Activated CD8-positive, alpha-beta memory T cell treated with anti-CD3 and anti-CD28 coated beads, Interleukin-2, amount 50 U/mL, for 24 hours (primary cell): ENCODE data around the gene CUL3.

Experiments
- DNase-seq: peaks from one replicate; pipeline ENCODE4 v3.0.0-alpha.2; 2020; ENCODE audit errors: extremely low read depth

Gene CUL3

DNA sequence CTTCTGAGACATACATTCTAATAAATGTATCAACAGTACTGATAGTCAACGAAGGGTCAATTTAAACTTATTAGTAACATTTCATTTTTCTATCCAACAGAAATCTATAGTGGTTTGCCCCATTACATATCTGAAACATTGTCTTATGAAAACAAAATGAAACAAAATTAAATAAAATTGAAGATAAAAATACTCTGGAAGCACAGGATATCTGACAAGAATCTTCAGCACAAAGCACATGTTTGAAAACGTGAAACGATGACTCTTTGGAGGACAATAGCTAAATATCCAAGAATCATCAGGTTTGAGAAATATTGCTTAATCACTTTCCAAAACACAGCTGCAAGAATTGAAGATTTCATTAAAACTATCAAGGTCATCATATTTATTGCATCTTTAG is 112.3 kb downstream of the CUL3 start:
- no peak for DNase-seq

DNA sequence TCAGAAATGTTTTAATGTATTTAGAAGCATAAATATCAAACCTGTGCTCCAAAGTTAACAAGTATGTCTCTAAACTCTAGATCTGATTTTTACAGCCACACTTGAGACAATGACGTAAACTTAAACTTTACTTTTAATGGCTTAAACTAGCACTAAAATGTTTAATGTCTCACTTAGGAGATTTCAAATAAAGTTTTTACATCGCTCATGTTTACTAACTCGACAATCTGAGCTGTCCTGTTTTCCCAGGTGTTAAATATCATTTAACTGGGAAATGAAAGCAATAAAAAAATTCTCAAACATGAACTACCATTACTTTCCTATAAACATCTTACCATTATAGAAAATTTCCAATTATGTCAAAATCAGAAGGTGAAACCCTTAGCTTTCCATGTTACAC is 113.0 kb downstream of the CUL3 start:
- DNase-seq: no peak

DNA sequence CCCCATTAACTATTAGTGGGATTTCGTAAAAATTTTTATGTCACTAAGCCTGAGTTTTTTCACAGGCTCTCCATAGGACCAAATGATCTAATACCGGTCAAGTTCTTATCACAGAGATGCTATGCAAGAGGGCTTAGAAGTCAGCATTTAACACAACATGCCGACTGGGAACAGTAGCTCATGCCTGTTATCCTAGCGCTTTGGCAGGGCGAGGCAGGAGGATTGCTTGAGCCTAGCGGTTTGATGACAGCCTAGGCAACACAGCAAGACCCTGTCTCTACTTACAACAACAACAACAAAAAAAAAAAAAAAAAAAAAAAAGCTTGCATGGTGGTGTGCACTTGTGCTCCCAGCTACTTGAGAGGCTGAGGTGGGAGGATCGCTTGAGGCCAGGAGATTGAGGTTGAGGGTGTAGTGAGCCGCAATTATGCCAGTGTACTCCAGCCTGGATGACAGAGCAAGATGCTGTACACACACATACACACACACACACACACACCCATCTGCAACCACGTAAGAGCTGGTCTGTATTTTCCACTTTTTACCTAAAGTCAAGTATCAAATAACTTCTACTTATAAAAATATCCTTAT is 115.7 kb downstream of the CUL3 start:
- no peak for DNase-seq

DNA sequence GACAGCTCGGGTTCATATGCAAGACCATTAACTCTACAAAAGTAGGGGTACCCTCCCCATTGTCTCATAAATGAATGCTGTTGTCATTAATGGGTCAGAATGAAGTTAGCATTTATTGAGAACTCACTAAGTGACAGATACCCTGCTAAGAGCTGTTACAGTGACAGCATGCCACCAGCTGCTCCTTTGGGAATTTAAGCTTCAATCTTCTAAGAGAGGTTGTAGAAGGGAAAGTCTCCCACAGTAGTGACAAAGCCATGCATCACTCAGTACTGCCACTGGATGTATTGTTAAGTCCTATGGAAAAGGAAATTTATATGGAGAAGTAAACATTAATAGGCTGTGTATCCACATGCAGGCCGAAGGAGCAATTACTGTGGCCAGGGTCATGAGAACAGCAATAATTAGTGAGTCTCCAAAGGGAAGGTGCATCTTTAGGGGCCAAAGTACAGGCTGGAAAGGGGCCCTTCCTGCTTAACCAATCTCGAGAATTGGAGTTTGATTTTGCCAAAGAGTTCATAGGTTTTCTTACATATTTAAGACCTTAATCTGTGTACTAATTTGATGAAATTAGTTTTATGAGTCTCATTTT is 118.8 kb downstream of the CUL3 start:
- DNase-seq: no peak

DNA sequence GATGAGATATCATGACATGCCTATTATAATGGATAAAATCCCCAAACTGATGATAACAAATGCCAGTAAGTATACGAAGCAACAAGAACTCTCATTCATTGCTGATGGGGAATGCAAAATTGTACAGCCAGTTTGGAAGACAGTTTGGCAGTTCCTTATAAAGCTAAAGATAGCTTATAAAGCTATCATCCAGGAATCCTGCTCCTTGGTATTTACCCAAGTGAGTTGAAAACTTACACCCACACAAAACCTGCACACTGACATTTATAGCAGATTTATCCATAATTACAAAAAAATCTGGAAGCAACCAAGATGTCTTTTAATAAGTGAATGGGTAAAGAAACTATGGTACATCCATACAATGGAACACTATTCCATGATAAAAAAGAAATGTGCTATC is 123.8 kb downstream of the CUL3 start:
- no peak for DNase-seq

DNA sequence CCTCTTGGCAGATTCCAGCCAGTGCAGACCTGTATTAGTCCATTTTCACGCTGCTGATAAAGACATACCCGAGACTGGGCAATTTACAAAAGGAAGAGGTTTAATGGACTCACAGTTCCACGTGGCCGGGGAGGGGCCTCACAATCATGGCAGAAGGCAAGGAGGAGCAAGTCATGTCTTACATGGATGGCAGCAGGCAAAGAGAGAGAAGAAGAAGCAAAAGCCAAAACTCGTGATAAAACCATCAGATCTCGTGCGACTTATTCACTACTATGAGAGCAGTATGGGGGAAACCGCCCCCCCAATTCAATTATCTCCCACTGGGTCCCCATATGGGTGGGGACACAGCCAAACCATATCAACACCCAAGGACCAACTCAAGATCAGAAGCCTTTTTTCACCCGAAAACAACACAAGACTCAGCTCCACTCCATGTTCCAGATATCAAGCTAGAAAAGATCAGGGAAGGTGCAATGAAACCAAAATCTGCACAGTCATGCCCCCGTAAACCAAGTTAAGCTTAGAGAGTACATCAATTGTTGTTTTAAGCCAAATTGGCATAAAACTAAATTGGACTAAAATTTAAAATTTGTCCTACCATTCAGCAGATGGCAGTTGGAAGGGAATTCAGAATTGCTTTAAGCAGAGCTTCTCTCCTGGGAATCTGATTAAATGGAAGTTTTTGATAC is 127.6 kb downstream of the CUL3 start:
- DNase-seq: no peak

DNA sequence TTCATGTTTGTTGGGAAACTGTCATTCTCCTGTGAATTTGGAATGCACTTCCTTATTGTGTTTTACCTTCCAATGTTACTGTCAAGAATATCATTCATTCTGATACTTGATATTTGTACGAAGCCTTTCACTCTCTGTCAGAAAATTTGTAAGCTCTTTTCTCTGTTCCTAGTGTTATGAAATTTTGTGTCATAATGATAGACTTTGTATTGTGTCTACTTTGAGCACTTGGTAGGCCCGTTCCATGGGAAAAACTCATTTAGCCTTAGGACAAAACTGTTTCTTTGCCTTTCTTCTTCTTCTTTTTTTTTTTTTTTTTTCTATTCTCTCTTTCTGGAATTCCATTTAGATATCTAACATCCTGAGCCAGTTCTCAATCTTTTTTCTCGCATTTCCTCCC is 131.3 kb downstream of the CUL3 start:
- no peak for DNase-seq

DNA sequence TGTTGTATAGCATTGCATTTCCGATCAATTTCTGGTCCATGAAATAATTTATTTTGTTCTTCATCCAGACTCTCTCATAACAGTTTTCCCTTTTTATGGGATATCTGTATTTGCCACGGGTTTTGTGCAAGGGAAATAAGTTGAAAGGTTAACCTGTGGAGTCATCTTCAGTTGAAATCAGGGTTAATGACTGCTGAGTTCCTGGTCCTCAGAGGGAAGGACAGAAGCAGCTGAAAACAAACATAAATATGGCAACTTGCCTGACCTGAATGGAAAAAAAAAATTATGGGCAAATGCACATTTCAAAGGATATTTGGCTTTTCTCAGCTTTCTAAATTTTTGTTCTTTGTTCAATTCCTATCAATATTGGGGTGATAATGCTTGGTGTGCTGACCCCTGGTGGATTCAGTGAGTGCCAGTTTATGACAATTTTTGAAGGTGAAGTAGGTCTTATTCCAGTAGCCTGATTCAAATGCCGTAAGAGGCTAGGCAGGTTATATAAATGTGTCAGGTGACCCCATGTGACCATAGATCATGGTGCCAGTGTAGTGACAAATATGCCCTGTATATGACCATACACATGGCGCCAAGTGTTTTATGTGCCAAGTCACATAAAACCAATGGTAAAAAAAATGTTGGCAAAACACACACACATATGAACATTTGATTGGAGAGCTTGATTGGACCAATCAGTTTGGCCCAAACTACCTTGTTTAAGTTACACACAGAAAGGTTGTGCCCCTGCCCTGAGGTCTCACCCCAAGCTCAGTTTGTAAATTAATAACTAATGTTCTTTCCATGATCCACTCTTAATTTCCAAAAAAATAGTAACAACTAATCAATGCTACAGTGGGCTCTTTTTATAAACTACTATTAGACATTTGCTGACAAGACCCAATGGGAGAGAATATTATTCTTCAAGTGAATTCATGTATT is 135.7 kb downstream of the CUL3 start:
- DNase-seq: no peak

DNA sequence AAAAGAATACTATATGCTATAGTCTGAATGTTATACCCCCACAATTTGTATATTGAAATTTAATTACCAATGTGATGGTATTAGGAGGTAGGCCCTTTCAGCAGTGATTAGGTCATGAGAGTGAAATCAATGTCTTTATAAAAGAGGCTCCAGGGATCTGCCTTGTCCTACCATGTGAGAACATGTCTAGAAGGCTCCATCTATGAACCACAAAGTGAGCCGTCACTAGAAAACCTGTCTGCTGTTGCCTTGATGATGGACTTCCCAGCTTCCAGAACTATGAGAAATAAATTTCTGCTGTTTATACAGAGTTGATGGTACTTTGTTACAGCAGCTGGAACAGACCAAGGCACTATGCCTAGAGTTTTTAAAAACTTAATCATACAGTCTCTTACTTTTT is 136.9 kb downstream of the CUL3 start:
- DNase-seq: no peak

DNA sequence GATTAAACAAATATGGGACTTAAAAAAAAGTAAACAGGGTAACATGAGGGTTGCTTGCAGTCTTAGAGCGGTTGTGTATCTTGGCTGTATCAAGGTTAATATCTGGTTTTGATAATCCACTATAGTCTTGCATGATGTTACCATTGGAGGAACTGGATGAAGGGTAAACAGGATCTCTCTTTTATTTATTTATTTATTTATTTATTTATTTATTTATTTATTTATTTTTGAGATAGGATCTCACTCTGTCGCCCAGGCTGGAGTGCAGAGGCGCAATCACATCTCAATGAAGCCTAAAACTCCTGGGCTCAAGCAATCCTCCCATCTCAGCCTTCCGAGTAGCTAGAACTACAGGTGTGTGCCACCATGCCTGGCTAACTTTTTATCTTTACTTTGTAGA is 140.4 kb downstream of the CUL3 start:
- DNase-seq: no peak

DNA sequence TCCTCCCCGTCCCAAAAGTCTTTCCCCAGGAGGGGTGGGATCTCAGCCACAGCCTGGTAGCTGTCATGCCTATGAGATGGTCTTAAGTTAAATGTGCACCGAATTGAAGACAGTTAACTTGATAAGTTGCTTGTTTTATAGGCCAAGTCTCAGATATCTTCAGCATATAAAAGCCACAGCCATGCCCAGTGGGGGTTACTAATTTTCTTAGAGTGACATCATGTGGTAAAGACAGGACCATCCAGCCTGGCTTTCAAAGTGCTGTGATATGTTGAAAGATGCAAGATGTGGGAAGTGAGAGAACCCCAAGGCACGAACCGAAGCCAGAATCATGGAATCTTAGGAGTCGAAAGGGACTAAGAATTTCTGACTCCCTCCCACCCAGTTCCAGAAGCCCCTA is 141.1 kb downstream of the CUL3 start:
- DNase-seq: no peak

DNA sequence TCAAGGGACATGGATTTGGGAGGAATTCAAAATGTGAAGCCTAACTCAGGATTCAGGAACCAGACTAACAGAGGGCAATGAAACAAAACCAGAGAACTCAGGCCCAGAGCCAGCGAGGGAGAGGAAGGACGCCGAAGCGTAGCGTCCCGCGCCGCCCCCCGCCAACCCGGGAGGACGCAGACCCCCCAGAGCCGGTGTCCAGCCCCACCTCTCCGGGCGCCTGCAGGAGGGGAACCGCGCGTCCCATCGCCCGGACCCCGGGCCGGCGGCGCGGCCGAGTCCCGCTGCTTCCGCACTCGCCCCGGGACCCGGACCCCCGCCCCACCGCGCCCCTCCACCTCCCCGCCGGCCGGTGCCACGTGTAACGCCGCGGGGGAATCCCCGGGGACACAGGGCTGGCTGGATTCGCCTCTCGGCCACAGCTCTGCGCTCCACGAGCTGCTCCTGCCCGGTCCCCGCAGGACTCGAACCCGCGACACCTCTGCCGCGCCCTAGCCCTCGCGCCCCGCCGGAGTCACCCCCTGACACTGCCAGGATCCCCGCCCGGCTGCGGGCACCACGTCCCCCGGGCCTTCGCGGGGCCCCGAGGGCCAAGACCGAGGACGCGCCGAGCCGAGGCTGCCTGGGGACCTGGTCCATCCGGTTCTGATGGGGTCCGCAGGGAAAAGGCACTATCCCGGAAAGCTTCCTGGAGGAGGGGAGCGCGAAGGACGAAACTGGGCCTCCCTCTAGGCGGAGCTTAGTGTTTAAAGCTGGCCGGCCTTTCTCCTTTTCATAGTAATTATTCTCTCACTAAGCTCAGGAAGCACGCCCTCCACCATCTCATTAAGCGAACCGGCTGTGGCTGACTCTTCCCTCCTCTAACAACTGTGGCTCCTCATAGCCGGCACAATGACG is 142.8 kb downstream of the CUL3 start:
- no peak for DNase-seq

DNA sequence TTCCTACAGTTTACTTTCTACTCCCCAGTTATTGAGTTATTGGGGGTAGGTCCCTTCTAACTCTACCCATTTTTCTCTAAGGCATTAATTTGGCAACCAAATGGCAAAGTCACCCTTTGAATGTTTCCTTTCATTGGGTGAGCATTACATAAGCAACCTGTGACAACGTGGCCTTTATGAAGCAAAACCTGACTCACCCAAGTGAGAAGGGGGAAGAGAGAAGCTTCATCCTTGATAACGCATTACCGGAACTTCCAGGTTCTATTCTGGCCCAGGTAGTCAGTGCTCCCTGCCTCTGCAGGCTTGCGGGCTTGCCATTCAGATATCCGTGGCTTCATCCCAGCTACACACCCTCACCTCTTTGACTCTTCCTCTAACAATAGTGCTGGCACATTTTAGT is 144.2 kb downstream of the CUL3 start:
- no peak for DNase-seq

DNA sequence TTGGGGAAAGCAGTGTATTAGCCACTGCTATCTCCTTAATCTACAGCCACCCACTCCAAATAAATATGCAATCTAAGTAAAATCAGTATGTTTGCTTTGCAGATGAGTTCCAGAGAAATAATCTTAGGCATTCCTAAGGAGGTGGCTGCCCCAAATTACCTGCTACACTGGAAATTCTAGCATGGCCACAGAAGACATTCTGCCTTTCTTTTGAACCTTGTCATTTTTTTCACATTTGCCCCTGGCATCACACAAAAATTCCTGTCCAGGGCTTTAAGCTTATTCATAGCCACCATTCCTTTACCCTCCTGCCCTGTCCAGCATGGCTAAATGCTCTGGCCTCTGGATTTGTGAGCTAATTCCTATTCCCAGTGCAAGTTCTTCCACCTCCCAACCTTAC is 146.4 kb downstream of the CUL3 start:
- no peak for DNase-seq

DNA sequence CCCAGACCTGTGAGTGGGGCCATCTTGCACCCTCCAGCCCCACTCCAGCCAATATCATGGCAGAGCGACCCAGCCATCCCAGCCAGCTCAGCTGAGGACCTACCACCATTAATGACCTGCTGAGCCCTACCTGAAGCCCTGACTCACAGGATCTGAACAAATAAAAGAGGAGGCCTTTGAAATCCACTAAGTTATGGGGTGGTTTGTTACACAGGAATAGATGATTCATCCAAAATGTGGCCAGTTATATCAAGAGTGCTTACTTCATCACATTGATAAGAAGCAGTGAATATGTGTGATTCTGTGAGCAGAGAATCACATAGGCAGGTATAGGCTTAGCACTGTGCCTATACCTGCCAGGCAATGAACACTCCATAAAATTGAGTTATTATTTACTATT is 148.5 kb downstream of the CUL3 start:
- DNase-seq: no peak

DNA sequence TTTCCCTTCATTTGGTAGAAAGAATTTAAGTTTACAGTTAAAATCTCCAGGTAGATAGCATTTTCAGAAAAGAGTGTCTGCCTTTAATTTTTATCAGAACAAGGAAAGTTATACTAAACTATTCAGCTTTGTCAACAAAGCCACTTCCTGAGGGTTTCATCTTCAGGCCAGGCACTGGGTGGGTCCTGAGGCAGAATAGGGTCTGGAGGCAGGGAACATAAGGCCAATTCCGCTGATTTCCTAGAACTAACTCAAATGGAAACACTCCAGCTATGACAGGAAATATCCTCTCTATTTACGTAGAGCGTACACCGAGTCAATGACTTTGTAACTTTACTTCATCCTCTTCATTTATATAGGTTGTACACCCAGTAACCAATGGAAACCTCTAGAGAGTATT is 150.5 kb downstream of the CUL3 start:
- no peak for DNase-seq

DNA sequence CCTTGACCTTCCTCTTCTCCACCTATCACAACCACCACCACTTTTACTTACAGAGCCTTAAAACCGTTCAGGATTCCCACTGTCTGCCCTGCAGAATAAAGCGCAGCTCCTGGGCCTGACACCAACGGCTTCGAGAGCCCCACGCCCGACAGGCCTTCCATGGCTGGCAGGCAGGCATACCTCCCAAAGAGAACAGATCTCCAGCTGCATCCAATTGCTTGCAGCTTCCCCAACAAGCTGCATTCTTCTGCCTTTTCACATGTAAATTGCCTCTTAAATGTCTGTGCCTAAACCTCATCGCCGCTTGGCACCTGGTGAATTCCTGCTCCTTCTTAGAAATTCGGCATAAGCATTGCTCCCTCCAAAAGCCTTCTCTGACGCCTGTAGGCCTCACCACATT is 151.7 kb downstream of the CUL3 start:
- DNase-seq: no peak

DNA sequence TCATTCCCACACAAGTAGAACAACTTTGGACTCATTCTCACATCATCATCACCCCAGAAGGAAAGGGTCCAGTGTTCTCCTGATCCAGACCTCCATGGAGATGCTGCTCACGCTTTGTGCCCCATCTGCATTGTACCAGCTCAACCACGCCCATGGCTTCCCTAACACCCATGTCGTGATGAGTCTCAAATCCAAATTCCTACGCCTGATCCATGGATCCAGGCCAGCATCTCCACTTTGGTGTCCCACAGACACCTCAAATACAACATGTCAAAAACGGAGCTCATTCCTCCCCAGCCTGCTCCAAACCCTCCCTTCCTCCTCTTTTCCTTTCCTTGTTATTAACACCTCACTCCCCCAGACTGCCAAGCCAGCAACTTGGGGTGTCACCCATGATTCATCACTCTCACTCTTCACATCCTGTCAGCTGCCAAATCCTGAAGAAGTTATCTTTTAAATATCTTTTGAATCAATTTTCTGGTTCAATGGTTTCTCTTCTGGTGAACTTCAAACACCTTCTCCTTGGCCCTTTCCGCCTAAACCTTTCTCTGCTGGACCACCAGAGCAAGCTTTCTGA is 153.1 kb downstream of the CUL3 start:
- no peak for DNase-seq

DNA sequence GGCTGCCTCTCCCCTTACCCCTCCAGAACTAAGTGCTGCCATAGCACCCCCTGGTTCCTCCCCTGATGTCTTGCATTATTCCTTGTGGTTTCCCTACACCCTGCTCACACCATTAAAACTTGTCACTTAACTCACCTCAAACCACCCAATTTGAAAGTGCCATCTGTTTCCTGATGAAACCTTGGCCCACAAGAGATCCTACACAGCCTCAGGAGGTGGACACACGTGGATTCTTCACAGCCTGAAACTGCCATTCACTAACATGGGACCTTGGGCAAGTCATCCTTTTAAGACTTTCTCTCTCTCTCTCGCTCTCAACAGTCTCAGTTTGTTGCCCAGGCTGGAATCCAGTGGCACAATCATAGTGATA is 155.7 kb downstream of the CUL3 start:
- DNase-seq: no peak

DNA sequence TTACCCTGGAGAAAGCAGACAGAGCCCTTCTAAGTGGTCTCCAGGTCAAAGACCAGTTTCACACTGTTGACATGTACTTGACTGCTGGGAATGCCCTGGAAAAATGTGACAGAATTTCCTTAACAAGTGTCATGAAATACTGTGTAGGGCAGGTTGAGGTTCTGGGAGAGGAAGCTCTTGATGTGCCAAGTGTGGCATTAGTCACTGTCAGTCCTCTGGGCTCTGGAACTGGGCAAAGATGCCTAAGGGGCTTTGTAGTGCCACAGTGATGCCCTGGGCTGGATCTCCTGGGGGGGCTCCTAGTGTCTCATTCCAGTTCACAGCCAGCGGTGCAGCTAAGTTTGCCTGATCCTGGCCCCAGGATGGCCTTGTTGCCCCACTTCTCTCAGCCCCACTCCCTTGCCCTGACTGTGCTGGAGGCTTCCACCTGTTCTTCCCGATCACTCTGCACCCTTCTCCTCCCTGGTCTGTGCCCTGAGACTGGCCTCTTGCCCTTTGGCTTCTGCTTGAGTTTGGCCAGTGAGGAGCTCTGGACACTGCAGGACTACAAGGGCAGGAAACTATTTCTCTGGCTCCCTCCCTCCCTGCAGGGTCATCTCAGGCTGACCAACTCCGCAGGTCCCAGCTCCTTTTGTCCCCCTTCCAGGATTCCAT is 156.2 kb downstream of the CUL3 start:
- DNase-seq: no peak

DNA sequence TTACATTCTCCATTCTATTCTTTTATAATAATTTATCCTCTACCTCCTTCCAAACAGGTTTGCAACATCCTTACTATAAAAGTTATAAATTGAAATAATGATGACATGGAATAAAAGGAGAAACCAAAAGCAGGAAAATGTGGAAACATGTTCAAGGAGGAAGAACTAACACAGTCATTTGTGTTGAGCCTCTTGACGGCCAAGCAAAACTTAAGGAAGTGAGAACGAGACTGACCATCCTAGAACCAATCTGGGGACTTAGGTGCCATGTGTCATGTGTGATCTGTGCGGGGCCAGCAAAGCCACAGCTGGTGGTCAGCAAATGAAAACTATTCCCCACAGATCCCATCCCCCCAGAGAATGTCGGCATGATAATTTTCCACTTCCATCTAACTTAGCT is 157.7 kb downstream of the CUL3 start:
- DNase-seq: no peak
